ENCODE results near the gene ALDH3A2. TPM values are rescaled to one million over a fixed set of nuclear protein-coding genes. Genes with fewer than 3 reads are reported as not detected.

ALDH3A2 gene
- total RNA-seq, 1 experiment from 2014 or later = 97.3 TPM

DNA sequence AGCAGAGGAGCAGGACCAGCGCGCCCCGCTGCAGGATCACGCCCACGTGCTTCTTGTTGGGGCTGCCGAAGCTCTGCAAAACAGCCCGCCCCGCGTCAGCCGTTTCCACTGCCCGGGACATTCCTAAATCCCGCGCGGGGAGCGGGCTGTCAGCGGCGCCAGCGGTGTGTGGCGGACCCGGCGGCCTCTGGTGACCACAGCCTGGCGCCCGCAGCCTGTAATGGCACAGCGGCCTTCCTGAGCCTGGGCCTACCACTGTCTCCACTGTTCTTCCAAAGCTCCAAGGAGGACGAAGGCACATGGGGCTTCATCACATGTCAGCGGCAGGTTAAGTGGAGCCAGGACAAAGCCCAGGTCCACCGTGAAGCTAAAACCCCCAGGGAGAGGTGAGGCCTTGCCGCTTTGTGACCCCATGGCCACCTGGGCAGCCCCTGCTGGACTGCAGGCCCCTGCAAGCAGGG is 65.4 kb downstream of the ALDH3A2 start:
- intact Hi-C loops (cut with micrococcal nuclease; ENCODE audit: unreplicated experiment) = no loop called here
- Histone ChIP-seq H3K27me3 (replicated peaks; ENCODE audit: insufficient read depth, low read depth, low read length, poor library complexity) (no peaks in the 10 kb centered on the region), H3K27ac (ENCODE audit: low read depth, low read length, poor library complexity, severe bottlenecking) (no peak overlapping the region), H3K9me3 (ENCODE audit: low read depth, low read length, poor library complexity, severe bottlenecking) (no peaks in the 10 kb centered on the region), H3K4me3 (ENCODE audit: low read depth, low read length, poor library complexity, severe bottlenecking) (no peak overlapping the region), H3K4me1 (ENCODE audit: insufficient read depth, low read length, poor library complexity, severe bottlenecking) (no peaks in the 10 kb centered on the region), H3K36me3 (ENCODE audit: insufficient read depth, low read length, poor library complexity, severe bottlenecking) (no peaks in the 10 kb centered on the region)
- ChIA-PET POLR2A (ENCODE audit: low non-redundant PET) (no interaction called here), CTCF (no interaction called here)
- TF ChIP-seq EZH2 (IDR thresholded peaks at IDR 0.05; ENCODE audit: borderline replicate concordance, low read depth, low read length, poor library complexity, severe bottlenecking) = no peak
- TF ChIP-seq, protein P1, sequence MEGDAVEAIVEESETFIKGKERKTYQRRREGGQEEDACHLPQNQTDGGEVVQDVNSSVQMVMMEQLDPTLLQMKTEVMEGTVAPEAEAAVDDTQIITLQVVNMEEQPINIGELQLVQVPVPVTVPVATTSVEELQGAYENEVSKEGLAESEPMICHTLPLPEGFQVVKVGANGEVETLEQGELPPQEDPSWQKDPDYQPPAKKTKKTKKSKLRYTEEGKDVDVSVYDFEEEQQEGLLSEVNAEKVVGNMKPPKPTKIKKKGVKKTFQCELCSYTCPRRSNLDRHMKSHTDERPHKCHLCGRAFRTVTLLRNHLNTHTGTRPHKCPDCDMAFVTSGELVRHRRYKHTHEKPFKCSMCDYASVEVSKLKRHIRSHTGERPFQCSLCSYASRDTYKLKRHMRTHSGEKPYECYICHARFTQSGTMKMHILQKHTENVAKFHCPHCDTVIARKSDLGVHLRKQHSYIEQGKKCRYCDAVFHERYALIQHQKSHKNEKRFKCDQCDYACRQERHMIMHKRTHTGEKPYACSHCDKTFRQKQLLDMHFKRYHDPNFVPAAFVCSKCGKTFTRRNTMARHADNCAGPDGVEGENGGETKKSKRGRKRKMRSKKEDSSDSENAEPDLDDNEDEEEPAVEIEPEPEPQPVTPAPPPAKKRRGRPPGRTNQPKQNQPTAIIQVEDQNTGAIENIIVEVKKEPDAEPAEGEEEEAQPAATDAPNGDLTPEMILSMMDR (conservative IDR thresholded peaks at IDR 0.05; ENCODE audit: low read depth, low read length) = no peak
- no peak for DNase-seq (ENCODE audit: low spot score)
- BruUV-seq (replicated peaks) = no TSS peak

DNA sequence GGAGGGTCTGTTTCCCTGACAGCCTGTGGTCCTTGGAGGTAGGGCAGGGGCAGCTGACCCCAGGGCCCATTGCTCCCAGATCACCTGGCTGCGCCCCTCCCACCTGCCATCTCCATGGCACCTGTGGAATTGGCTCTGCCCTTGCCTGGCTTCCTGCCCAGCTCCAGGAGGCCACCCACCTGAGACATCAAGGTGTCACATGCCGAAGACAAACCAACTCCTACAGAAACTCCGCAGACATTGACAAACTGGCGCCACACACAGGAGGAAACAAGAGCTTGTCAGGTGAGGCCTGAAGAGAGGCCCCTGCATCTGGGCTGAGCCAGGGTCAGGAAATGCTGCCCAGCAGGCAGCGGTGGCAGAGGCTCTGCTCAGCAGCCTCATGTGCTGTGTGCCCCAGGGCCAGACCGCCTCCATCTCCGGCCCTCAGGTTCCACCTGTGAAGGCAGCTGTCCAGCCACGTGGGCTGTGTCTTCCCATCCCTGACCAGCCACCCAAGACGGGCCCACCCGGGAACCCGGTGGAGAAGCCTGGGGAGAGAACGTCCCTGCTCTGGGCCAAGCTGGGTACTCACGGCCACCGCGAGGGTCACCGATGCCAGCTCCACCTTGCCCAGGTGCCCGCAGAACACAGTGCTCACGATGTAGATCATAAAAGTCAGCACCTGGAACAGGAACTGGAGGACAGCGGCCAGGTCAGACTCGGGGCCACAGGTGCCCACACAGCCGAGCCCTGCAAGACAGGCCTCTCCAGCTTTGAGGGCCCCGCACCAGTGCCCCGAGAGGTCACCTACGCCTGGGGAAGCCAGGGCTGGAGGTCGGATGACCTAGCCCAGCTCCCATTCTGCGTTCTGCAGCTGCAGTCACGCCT is 66.2 kb downstream of the ALDH3A2 start:
- Histone ChIP-seq H3K9me3 (ENCODE audit: low read depth, low read length, poor library complexity, severe bottlenecking) (no peaks in the 10 kb centered on the region), H3K27ac (ENCODE audit: low read depth, low read length, poor library complexity, severe bottlenecking) (no peak overlapping the region), H3K4me1 (ENCODE audit: insufficient read depth, low read length, poor library complexity, severe bottlenecking) (no peaks in the 10 kb centered on the region), H3K36me3 (ENCODE audit: insufficient read depth, low read length, poor library complexity, severe bottlenecking) (no peaks in the 10 kb centered on the region), H3K4me3 (ENCODE audit: low read depth, low read length, poor library complexity, severe bottlenecking) (no peak overlapping the region), H3K27me3 (replicated peaks; ENCODE audit: insufficient read depth, low read depth, low read length, poor library complexity) (no peaks in the 10 kb centered on the region)
- ChIA-PET CTCF (no interaction called here), POLR2A (ENCODE audit: low non-redundant PET) (no interaction called here)
- intact Hi-C loops (cut with micrococcal nuclease; ENCODE audit: unreplicated experiment) = no loop called here
- no TSS peak for BruUV-seq (replicated peaks)
- DNase-seq (ENCODE audit: low spot score) = no peak
- TF ChIP-seq EZH2 (IDR thresholded peaks at IDR 0.05; ENCODE audit: borderline replicate concordance, low read depth, low read length, poor library complexity, severe bottlenecking) = no peak
- TF ChIP-seq, protein P1 (conservative IDR thresholded peaks at IDR 0.05; ENCODE audit: low read depth, low read length) = no peak

GRCh38 chr17:19716108-19717030 is 67.8 kb downstream of the ALDH3A2 start, which contains the start of gene SLC47A2:
Gene SLC47A2 (minus strand): TSS chr17:19716584. CDS start chr17:19716555, 29 bp downstream.
- Histone ChIP-seq H3K36me3 (ENCODE audit: insufficient read depth, low read length, poor library complexity, severe bottlenecking) (no peaks in the 10 kb centered on the region), H3K27ac (ENCODE audit: low read depth, low read length, poor library complexity, severe bottlenecking) (no peak within 1 kb of the TSS), H3K4me3 (ENCODE audit: low read depth, low read length, poor library complexity, severe bottlenecking) (no peak within 1 kb of the TSS), H3K9me3 (ENCODE audit: low read depth, low read length, poor library complexity, severe bottlenecking) (no peaks in the 10 kb centered on the region), H3K27me3 (replicated peaks; ENCODE audit: insufficient read depth, low read depth, low read length, poor library complexity) (no peaks in the 10 kb centered on the region), H3K4me1 (ENCODE audit: insufficient read depth, low read length, poor library complexity, severe bottlenecking) (no peaks in the 10 kb centered on the region)
- ChIA-PET POLR2A (ENCODE audit: low non-redundant PET) (no interaction called here), CTCF (no interaction called here)
- intact Hi-C loops (cut with micrococcal nuclease; ENCODE audit: unreplicated experiment) = no loop called here
- DNase-seq (ENCODE audit: low spot score) = no peak
- TF ChIP-seq EZH2 (IDR thresholded peaks at IDR 0.05; ENCODE audit: borderline replicate concordance, low read depth, low read length, poor library complexity, severe bottlenecking) = no peak
- TF ChIP-seq, protein P1 (conservative IDR thresholded peaks at IDR 0.05; ENCODE audit: low read depth, low read length) = no peak
- BruUV-seq (replicated peaks) = no TSS peak
